Choroid plexus epithelial cell (primary cell): ENCODE results near the gene SELE.
A peak's percentile ranks its signal among the peaks of the same experiment; 100 is the strongest.

Source experiments
- DNase-seq: peaks from one replicate; pipeline ENCODE4 v3.0.0-alpha.2; 2010; ENCODE audit warnings: low read depth
- H3K4me3 ChIP-seq: 2 replicates; pipeline ENCODE4 v1.5.1; 2011; ENCODE audit warnings: low read depth, mild to moderate bottlenecking, control low read depth, low read length, moderate library complexity
- TF ChIP-seq, protein P1 (sequence below): conservative IDR thresholded peaks from 2 replicates; pipeline ENCODE4 v1.5.1; 2011; ENCODE audit warnings: low read depth, mild to moderate bottlenecking, control low read depth, inconsistent platforms, low read length, moderate library complexity

The SELE gene, protein sequence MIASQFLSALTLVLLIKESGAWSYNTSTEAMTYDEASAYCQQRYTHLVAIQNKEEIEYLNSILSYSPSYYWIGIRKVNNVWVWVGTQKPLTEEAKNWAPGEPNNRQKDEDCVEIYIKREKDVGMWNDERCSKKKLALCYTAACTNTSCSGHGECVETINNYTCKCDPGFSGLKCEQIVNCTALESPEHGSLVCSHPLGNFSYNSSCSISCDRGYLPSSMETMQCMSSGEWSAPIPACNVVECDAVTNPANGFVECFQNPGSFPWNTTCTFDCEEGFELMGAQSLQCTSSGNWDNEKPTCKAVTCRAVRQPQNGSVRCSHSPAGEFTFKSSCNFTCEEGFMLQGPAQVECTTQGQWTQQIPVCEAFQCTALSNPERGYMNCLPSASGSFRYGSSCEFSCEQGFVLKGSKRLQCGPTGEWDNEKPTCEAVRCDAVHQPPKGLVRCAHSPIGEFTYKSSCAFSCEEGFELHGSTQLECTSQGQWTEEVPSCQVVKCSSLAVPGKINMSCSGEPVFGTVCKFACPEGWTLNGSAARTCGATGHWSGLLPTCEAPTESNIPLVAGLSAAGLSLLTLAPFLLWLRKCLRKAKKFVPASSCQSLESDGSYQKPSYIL

DNA sequence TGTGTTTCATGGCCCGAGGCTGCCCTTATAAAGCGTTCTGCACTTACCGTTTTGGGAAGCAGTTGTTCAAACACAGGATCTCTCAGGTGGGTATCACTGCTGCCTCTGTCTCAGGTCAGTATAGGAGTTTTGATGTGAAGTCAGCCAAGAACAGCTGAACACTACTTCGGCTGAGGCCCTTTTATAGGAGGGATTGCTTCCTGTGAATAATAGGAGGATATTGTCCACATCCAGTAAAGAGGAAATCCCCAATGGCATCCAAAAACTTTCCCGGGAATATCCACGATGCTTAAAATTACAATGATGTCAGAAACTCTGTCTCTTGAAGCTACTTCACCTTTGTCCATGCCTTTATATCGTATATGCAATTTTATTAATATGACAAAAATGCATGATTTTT lies at the start of gene SELE:
SELE (minus strand) TSS at position 156 of the 400 bp plus-strand sequence. CDS start 467 bp downstream, outside the sequence.
- TF ChIP-seq, protein P1, sequence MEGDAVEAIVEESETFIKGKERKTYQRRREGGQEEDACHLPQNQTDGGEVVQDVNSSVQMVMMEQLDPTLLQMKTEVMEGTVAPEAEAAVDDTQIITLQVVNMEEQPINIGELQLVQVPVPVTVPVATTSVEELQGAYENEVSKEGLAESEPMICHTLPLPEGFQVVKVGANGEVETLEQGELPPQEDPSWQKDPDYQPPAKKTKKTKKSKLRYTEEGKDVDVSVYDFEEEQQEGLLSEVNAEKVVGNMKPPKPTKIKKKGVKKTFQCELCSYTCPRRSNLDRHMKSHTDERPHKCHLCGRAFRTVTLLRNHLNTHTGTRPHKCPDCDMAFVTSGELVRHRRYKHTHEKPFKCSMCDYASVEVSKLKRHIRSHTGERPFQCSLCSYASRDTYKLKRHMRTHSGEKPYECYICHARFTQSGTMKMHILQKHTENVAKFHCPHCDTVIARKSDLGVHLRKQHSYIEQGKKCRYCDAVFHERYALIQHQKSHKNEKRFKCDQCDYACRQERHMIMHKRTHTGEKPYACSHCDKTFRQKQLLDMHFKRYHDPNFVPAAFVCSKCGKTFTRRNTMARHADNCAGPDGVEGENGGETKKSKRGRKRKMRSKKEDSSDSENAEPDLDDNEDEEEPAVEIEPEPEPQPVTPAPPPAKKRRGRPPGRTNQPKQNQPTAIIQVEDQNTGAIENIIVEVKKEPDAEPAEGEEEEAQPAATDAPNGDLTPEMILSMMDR, result no peak
- DNase-seq, result no peak
- no peak within 1 kb of the TSS for H3K4me3 ChIP-seq

- no peak for DNase-seq
- H3K4me3 ChIP-seq, result no peak overlapping the region
- TF ChIP-seq, protein P1, result no peak
These were observed 48.7 kb upstream of the SELE start for GRCh38 chr1:169782596-169782995.

DNA sequence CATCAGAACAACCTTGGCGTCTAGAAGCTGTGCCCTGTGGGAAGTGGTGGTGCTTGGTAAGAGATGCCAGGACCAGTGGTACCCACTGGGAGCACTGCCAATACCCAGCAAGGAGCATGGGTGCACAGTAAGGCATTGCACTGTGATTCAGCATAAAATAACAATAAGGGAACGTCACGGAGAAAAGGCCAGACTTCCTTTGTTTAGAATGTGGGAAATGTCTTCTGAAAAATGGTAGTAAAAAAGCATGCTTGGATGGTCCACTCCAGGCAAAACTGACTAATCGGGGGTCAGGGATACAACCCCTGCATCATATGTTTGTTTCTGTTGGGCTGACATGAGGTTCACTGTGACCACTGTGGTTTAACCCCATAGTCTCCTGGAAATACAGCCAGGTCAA lies 46.1 kb upstream of the SELE start:
- no peak overlapping the region for H3K4me3 ChIP-seq
- DNase-seq, result peak; percentile 57
- TF ChIP-seq, protein P1, result no peak

DNA sequence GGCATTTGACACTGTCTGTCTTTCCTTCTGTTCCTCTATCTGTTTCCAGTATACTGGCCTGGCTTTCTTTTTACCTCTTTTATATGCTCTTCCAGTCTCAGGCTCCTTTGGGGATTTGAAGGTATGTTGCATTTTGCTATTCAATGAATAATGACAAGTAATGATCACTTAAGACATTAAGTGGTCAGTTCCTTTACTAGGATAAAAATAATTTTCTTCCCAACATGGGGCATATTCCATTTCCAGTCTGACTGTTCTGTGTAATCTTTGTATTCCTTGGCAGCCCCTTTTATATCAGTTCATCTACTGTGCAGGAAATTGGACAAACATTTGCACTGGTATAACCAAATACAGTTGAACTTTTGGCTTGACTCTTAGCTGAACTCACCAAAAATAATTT lies 45.3 kb upstream of the SELE start:
- no peak overlapping the region for H3K4me3 ChIP-seq
- DNase-seq, result peak; percentile 7
- TF ChIP-seq, protein P1, result no peak

- H3K4me3 ChIP-seq, result no peak overlapping the region
- TF ChIP-seq, protein P1, result no peak
- DNase-seq, result no peak
These were observed 42.6 kb upstream of the SELE start for GRCh38 chr1:169776440-169776839.

- DNase-seq, result no peak
- TF ChIP-seq, protein P1, result no peak
- no peak overlapping the region for H3K4me3 ChIP-seq
These were observed 34.3 kb upstream of the SELE start for GRCh38 chr1:169768161-169768560.
